ENCODE measurements around the gene SLC30A3. TPM values are rescaled to one million over a fixed set of nuclear protein-coding genes. Genes with fewer than 3 reads are reported as not detected.

Gene SLC30A3
- total and polyA plus RNA-seq, 2 of the 13 experiments (the other 11 are each of a cell fraction or from before 2014, with no cell fraction given) = 0.38 to 0.79 TPM

- TF ChIP-seq, protein P1, sequence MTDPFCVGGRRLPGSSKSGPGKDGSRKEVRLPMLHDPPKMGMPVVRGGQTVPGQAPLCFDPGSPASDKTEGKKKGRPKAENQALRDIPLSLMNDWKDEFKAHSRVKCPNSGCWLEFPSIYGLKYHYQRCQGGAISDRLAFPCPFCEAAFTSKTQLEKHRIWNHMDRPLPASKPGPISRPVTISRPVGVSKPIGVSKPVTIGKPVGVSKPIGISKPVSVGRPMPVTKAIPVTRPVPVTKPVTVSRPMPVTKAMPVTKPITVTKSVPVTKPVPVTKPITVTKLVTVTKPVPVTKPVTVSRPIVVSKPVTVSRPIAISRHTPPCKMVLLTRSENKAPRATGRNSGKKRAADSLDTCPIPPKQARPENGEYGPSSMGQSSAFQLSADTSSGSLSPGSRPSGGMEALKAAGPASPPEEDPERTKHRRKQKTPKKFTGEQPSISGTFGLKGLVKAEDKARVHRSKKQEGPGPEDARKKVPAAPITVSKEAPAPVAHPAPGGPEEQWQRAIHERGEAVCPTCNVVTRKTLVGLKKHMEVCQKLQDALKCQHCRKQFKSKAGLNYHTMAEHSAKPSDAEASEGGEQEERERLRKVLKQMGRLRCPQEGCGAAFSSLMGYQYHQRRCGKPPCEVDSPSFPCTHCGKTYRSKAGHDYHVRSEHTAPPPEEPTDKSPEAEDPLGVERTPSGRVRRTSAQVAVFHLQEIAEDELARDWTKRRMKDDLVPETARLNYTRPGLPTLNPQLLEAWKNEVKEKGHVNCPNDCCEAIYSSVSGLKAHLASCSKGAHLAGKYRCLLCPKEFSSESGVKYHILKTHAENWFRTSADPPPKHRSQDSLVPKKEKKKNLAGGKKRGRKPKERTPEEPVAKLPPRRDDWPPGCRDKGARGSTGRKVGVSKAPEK (CRISPR knock-in tag; IDR thresholded peaks at IDR 0.05; ENCODE audit: borderline replicate concordance) = peak; percentile 60; the same call in 1 of the 2 replicates
- TF ChIP-seq SP140L (CRISPR knock-in tag; IDR thresholded peaks at IDR 0.05; ENCODE audit: borderline replicate concordance) (no peak; the same call in 1 of the 2 replicates), JARID2 (CRISPR knock-in tag; IDR thresholded peaks at IDR 0.05; ENCODE audit: insufficient replicate concordance) (no peak), KLF6 (CRISPR knock-in tag; IDR thresholded peaks at IDR 0.05) (peak; percentile 86), SOX6 (IDR thresholded peaks at IDR 0.05) (no peak), SOX6 (CRISPR knock-in tag; IDR thresholded peaks at IDR 0.05) (peak; percentile 76), SMAD1 (CRISPR knock-in tag; IDR thresholded peaks at IDR 0.05; ENCODE audit: borderline replicate concordance, low read depth) (peak; percentile 74; the same call in 1 of the 2 replicates), SAFB2 (CRISPR knock-in tag; IDR thresholded peaks at IDR 0.05; ENCODE audit: borderline replicate concordance, low read depth) (no peak), ZNF704 (CRISPR knock-in tag; IDR thresholded peaks at IDR 0.05; ENCODE audit: borderline replicate concordance) (no peak), ZBTB14 (CRISPR knock-in tag; IDR thresholded peaks at IDR 0.05) (0 out of 2 replicates have a peak, but pooled peaks have one; percentile 14), PHF20 (CRISPR knock-in tag; IDR thresholded peaks at IDR 0.05) (peak; percentile 41; the same call in 1 of the 2 replicates), THAP9 (CRISPR knock-in tag; IDR thresholded peaks at IDR 0.05; ENCODE audit: borderline replicate concordance) (peak; percentile 82), AFF4 (CRISPR knock-in tag; IDR thresholded peaks at IDR 0.05) (no peak)
- TF ChIP-seq, protein P2, sequence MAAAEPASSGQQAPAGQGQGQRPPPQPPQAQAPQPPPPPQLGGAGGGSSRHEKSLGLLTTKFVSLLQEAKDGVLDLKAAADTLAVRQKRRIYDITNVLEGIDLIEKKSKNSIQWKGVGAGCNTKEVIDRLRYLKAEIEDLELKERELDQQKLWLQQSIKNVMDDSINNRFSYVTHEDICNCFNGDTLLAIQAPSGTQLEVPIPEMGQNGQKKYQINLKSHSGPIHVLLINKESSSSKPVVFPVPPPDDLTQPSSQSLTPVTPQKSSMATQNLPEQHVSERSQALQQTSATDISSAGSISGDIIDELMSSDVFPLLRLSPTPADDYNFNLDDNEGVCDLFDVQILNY (CRISPR knock-in tag; conservative IDR thresholded peaks at IDR 0.05) = peak; percentile 84
Measured at GRCh38 chr2:27264753-27265535, 2.1 kb upstream of the SLC30A3 start (continued).
